DND-41 (cell line): ENCODE results near the gene INF2.

ENCODE experiments used
- ATAC-seq: fragments of 200-7000 bp; cut with Tn5 transposase; 3 replicates; pipeline ENCODE4 v1.9.1; 2021; ENCODE audit warnings: low read depth; ENCODE audit not compliant: insufficient read depth
- DNase-seq: peaks from one replicate; pipeline ENCODE4 v3.0.0-alpha.2; 2020
- H2AFZ ChIP-seq: 2 replicates; pipeline ENCODE4 v1.6.0; 2012; ENCODE audit warnings: low read depth, low read length
- H3K27ac ChIP-seq: 2 replicates; pipeline ENCODE4 v1.5.1; 2012; ENCODE audit warnings: low read length, inconsistent platforms
- H3K27me3 ChIP-seq: fragments of 200-600 bp; sonication (generic); 2 replicates; pipeline ENCODE4 v1.6.0; 2012; ENCODE audit warnings: low read length, mild to moderate bottlenecking, inconsistent platforms; ENCODE audit not compliant: insufficient read depth, poor library complexity
- H3K36me3 ChIP-seq: 2 replicates; pipeline ENCODE4 v1.5.1; 2012; ENCODE audit warnings: low read length, inconsistent platforms; ENCODE audit not compliant: insufficient read depth
- H3K4me1 ChIP-seq: 2 replicates; pipeline ENCODE4 v1.5.1; 2012; ENCODE audit warnings: mild to moderate bottlenecking, low read length; ENCODE audit not compliant: insufficient read depth
- H3K4me2 ChIP-seq: 2 replicates; pipeline ENCODE4 v1.6.0; 2012; ENCODE audit warnings: mild to moderate bottlenecking, moderate library complexity, low read length, inconsistent platforms; ENCODE audit not compliant: insufficient read depth
- H3K4me3 ChIP-seq, 2 experiments: fragments of 200-600 bp in 1 of 2; shearing (Covaris generic) in 1 of 2; 2 replicates each; pipeline ENCODE4 v1.5.1; 2012 to 2016; ENCODE audit warnings: inconsistent platforms in 2 of 2, low read length in 2 of 2, mild to moderate bottlenecking in 2 of 2, low read depth in 1 of 2, moderate library complexity in 1 of 2
- H3K79me2 ChIP-seq: 2 replicates; pipeline ENCODE4 v1.6.0; 2012; ENCODE audit warnings: low read length, inconsistent platforms; ENCODE audit not compliant: insufficient read depth
- H3K9ac ChIP-seq: 2 replicates; pipeline ENCODE4 v1.6.0; 2012; ENCODE audit warnings: low read depth, mild to moderate bottlenecking, inconsistent platforms, low read length, moderate library complexity
- H3K9me3 ChIP-seq: 2 replicates; pipeline ENCODE4 v1.5.1; 2012; ENCODE audit warnings: low read length, moderate library complexity, mild to moderate bottlenecking, inconsistent platforms; ENCODE audit not compliant: insufficient read depth, severe bottlenecking
- H4K20me1 ChIP-seq: 2 replicates; pipeline ENCODE4 v1.6.0; 2012; ENCODE audit warnings: low read length; ENCODE audit not compliant: insufficient read depth
- CTCF ChIP-seq: IDR thresholded peaks from 2 replicates; pipeline ENCODE4 v1.5.1; 2012; ENCODE audit warnings: borderline replicate concordance, low read length, moderate library complexity, mild to moderate bottlenecking; ENCODE audit not compliant: poor library complexity, severe bottlenecking; ENCODE audit errors: extremely low read depth
- EZH2 ChIP-seq: IDR thresholded peaks from 3 replicates; pipeline ENCODE4 v1.6.1; 2012; ENCODE audit warnings: borderline replicate concordance, low read depth, mild to moderate bottlenecking, moderate library complexity, low read length, inconsistent platforms; ENCODE audit not compliant: severe bottlenecking

INF2 gene

GRCh38 chr14:104757681-104758392 is 68.4 kb downstream of the INF2 start:
- ATAC-seq (no peak), DNase-seq (no peak)
- TF ChIP-seq CTCF = no peak
- TF ChIP-seq EZH2 = no peak
- Histone ChIP-seq H3K79me2 (peaks cover 72% of the 10 kb centered on the region), H3K4me1 (peaks cover 45% of the 10 kb centered on the region), H3K4me2 (peak overlapping the region; percentile 86; the same call in 1 of the 2 replicates), H3K9me3 (no peaks in the 10 kb centered on the region), H2AFZ (no peak overlapping the region), H3K27ac (peak overlapping the region; percentile 72), H3K27me3 (no peaks in the 10 kb centered on the region), H4K20me1 (peaks cover 79% of the 10 kb centered on the region), H3K9ac (peak overlapping the region; percentile 35), H3K36me3 (peaks cover 77% of the 10 kb centered on the region), H3K4me3 (no peak overlapping the region)

- Histone ChIP-seq H3K4me2 (no peak overlapping the region), H3K4me1 (peaks cover 39% of the 10 kb centered on the region), H3K9ac (no peak overlapping the region), H3K36me3 (peaks cover 75% of the 10 kb centered on the region), H3K9me3 (no peaks in the 10 kb centered on the region), H3K27me3 (no peaks in the 10 kb centered on the region), H3K27ac (no peak overlapping the region), H2AFZ (no peak overlapping the region), H3K4me3 (no peak overlapping the region), H4K20me1 (peaks cover 69% of the 10 kb centered on the region), H3K79me2 (peaks cover 58% of the 10 kb centered on the region)
- DNase-seq = no peak
- TF ChIP-seq CTCF (no peak), EZH2 (no peak)
- ATAC-seq = no peak
Observed at GRCh38 chr14:104758981-104759969, 69.9 kb downstream of the INF2 start.

- Histone ChIP-seq H2AFZ (no peak overlapping the region), H3K36me3 (peaks cover 39% of the 10 kb centered on the region), H3K4me2 (no peak overlapping the region), H3K27ac (no peak overlapping the region), H4K20me1 (peaks cover 26% of the 10 kb centered on the region), H3K4me3 (no peak overlapping the region), H3K27me3 (no peaks in the 10 kb centered on the region), H3K4me1 (peaks cover 8% of the 10 kb centered on the region), H3K79me2 (no peaks in the 10 kb centered on the region), H3K9ac (no peak overlapping the region), H3K9me3 (no peaks in the 10 kb centered on the region)
- ATAC-seq = no peak
- no peak for DNase-seq
- no peak for TF ChIP-seq CTCF
- no peak for TF ChIP-seq EZH2
Observed at GRCh38 chr14:104765517-104765916, 76.1 kb downstream of the INF2 start.
